ENCODE data around the gene IFRD2.
"Not testable (repeated sequence)": the region's sequence is repeated elsewhere in the genome, so short reads cannot be mapped to it uniquely, and the experiment has no call there.

IFRD2 gene

GRCh38 chr3:50299929-50300680, 7.9 kb upstream of the IFRD2 start:
- no peak for DNase-seq

GRCh38 chr3:50299638-50299928, 7.4 kb upstream of the IFRD2 start:
- DNase-seq = no peak

DNA sequence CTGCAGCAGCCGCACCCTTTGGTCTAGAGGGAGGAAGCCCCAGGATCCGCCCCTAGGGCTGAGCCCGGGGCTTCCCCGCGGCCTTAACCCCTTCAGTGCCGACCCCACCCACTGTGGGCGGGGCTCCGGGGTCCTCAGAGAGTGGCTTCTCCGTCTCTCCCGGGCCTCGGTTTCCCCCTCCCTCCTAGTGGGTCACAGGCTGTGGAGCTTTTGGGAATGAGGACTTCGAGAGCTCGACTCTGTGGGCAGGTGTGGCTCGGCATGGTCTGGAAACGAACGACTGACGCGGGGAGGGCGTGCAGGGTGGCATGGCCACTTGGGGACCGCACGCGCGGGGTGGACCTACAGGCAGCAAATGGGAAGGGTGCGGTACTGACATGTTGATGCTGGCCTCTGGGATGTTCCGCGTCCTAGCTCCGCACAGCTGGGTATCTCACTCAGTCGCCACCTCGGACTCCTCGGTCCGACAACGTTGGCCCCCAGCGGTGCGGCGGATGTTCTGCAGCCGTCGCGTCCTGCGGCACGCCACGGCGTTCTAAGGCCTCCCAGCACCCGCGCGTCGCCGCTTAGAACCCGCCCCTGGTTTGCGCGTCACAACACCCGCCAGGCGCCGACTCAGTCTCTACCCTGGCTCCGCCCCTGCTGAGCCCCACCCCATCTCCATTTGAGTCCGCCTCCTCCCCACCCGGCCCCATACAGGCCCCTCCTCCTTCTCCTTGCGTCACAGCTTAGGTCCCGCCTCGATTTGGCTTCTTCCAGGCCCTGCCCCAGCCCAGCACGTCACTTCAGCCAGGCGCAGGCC, 6.8 kb upstream of the IFRD2 start, which contains the start of the genes HYAL3 and NAA80:
Gene HYAL3, minus strand, starts transcription at position 570 of the 802 bp plus-strand sequence. CDS start 3,803 bp downstream, outside the sequence.
Gene NAA80, minus strand, starts transcription at position 570 of the 802 bp plus-strand sequence. CDS start 1,942 bp downstream, outside the sequence.
- DNase-seq = peak; percentile 97

DNA sequence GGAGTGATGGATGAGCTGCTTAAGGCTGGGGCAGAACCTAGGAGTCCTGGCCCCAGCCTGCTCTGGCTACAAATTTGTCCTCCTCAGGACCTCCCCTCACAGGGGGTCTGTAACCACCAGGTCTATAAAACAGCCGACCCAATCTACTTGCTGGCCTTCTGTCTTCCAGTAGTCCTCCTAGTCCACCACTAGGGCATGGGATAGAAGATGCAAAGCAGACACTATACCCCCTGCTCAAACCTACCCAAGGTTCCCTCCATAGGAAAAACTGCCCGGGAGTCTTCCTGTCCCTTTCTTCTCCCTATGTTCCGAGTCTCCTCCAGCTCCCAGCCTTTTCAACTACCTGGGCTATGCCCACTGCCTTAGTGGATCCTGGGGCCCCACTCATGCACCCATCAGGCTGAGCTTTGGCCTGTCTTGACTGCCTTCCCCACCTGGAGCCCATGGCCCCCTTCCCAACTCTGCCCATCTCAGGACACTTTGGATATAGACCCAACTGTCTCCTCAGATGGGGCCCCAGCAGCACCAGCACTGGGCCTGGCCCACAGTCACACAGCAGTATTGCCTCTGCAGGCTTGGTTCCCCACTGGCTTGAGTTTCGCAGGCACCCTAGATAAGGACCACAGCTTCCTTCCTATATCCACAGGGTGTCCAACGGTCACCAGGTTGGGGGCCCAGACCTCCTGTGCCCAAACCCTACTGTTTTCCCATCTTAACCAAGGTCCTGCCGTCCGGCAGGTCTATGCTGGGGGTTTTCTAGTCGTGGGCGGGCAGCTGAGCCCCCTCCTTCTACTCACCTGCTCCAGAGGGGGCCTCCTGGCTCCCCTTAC, 5.9 kb upstream of the IFRD2 start:
- no peak for DNase-seq

- DNase-seq = no peak
Measured at GRCh38 chr3:50297384-50297775, 5.2 kb upstream of the IFRD2 start.

GRCh38 chr3:50296721-50297383, 4.6 kb upstream of the IFRD2 start:
- DNase-seq = no peak

- DNase-seq = no peak
Measured at GRCh38 chr3:50295553-50296431, 3.6 kb upstream of the IFRD2 start.

- DNase-seq = no peak
Measured at GRCh38 chr3:50294492-50295403, 2.5 kb upstream of the IFRD2 start.

GRCh38 chr3:50294089-50294488, 1.9 kb upstream of the IFRD2 start:
- no peak for DNase-seq

- DNase-seq = no peak
Measured at GRCh38 chr3:50293079-50293801, 1.0 kb upstream of the IFRD2 start.

DNA sequence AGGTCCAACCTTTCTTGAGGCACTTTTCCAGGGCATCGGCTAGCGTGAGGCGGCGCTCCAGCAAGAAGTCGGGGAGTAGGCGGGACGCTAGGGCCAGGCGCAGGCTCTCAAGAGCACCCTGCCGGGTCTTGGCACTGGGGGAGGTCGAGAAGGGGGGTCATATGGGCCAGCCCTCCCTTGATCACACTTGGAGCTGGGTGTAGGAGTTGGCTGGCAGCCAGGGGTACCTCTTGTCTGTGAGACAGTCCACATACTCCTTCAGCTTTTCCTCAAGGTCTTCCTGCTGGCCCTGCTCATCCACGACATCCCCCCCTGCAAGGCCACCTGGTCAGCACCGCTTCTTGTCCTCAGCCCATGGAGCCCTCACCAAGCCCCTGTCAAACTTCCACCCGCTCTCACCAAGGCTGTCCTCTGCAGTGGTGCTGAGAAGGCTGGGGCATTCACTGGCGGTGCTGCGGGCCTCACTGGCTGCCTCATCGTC, 2.0 kb downstream of the IFRD2 start:
- no peak for DNase-seq

GRCh38 chr3:50289130-50289529, 3.1 kb downstream of the IFRD2 start:
- no peak for DNase-seq

GRCh38 chr3:50288387-50289007, 3.7 kb downstream of the IFRD2 start:
- no peak for DNase-seq

GRCh38 chr3:50287262-50287661, 5.0 kb downstream of the IFRD2 start:
- no peak for DNase-seq

GRCh38 chr3:50286322-50287227, 5.7 kb downstream of the IFRD2 start:
- DNase-seq = no peak

GRCh38 chr3:50284121-50284520, 8.1 kb downstream of the IFRD2 start:
- DNase-seq = not testable (repeated sequence)

DNA sequence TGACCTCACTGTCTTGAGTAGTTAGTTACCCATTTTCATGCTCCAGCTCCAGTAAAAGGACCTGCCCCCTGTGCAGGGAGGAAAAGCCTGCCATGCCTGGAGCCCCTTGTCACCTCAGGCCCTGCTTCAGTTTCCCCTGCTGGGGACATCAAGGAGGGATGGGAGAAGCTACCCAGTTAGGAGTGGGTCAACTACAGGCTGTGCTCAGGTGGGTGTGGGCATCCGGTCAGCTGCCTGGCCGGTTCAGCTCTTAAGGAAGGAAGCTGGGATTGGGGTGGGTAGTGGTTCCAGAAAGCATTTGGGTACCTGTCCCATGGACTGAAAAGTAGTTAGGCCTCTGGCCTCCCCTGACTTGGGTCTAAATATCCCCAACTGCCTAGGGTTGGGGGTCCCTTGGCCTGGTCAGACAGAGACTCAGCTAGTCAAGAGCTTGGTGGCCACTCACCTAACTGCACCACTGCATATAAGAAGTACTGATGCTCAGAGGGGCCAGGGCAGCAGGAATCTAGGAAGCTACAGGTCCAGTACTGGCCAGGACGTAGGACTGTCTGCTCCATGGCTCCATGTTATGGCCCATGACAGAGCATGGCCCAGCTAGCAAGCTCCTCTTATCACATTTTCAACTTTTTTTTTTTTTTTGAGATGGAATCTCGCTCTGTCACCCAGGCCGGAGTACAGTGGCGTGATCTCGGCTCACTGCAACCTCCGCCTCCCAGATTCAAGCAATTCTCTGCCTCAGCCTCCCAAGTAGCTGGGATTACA, 12.8 kb downstream of the IFRD2 start:
- no peak for DNase-seq

All from NCI-H146 (cell line).